ENCODE data around the gene NFATC4. TPM values are rescaled to one million over a fixed set of nuclear protein-coding genes. Genes with fewer than 3 reads are reported as not detected.

Gene NFATC4
- total RNA-seq, 1 experiment from 2014 or later = 7.6 TPM

DNA sequence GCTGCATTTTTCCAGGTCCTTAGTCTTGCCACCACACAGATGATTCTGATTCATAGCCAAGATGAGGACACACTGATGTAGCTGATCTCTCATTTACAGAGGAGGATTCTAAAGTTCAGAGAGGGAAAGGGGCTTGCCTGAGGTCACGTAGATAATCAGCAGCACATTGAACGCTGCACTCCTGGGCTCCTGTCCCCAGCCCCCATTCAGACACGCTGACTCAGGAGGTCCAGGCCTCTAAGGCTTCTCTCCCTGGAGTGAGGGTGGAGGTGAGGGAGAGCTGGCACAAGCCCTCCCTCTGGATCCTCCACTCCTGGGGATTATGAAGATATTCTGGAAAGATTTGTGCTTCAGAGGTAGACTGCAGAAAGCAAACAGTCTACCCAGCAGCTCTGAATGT lies 10.3 kb downstream of the NFATC4 start:
- no peak for TF ChIP-seq TCF7L2 (IDR thresholded peaks at IDR 0.05; ENCODE audit: borderline replicate concordance, extremely low read depth, insufficient read depth, insufficient read length)
- no peak for TF ChIP-seq SP1 (IDR thresholded peaks at IDR 0.05; ENCODE audit: low read depth)
- TF ChIP-seq, protein P1, sequence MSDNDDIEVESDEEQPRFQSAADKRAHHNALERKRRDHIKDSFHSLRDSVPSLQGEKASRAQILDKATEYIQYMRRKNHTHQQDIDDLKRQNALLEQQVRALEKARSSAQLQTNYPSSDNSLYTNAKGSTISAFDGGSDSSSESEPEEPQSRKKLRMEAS (IDR thresholded peaks at IDR 0.05) = no peak
- no peak for TF ChIP-seq CBX3 (IDR thresholded peaks at IDR 0.05; ENCODE audit: low read depth)
- no peak for TF ChIP-seq POLR2AphosphoS5 (IDR thresholded peaks at IDR 0.05; ENCODE audit: low read depth, low read length)
- TF ChIP-seq ZNF274 (IDR thresholded peaks at IDR 0.05; ENCODE audit: low read depth, low read length) = no peak
- no peak for TF ChIP-seq ZBTB33 (IDR thresholded peaks at IDR 0.05; ENCODE audit: extremely low read depth, insufficient replicate concordance, low read length)
- TF ChIP-seq RAD21 (IDR thresholded peaks at IDR 0.05; ENCODE audit: low read depth) = no peak
- TF ChIP-seq POLR2A (IDR thresholded peaks at IDR 0.05; ENCODE audit: borderline replicate concordance, extremely low read depth, insufficient read depth, insufficient read length) = no peak
- Histone ChIP-seq H3K27ac (ENCODE audit: low read depth, low read length) (no peak overlapping the region), H3K27me3 (ENCODE audit: insufficient read depth, low read length) (no peaks in the 10 kb centered on the region), H3K79me2 (ENCODE audit: insufficient read depth, low read length) (no peaks in the 10 kb centered on the region), H3K4me2 (ENCODE audit: low read length) (no peak overlapping the region), H3K36me3 (ENCODE audit: control insufficient read depth in 1 of 2, insufficient read depth in 2 of 2, low read length in 2 of 2) (no peaks in the 10 kb centered on the region), H3K9ac (ENCODE audit: low read length) (no peak overlapping the region), H3K9me3 (ENCODE audit: control insufficient read depth in 1 of 2, insufficient read depth in 1 of 2, low read depth in 1 of 2, low read length in 2 of 2) (no peaks in the 10 kb centered on the region), H2AFZ (ENCODE audit: low read depth, low read length, poor library complexity, severe bottlenecking) (no peak overlapping the region), H3K4me1 (ENCODE audit: control insufficient read depth in 1 of 2, insufficient read depth in 2 of 2, low read length in 2 of 2) (peaks cover 0 to 6% of the 10 kb centered on the region in 2 experiments; a peak in 1 of 4 replicates), H4K20me1 (ENCODE audit: insufficient read depth) (no peaks in the 10 kb centered on the region), H3K9me2 (ENCODE audit: insufficient read depth) (no peaks in the 10 kb centered on the region), H3K4me3 (replicated peaks in 1 of 2; ENCODE audit: low read depth in 1 of 2, low read length in 2 of 2) (no peak overlapping the region)
- no TSS peak for BruUV-seq (replicated peaks)
- ChIA-PET CTCF (interaction anchor here (2.4 kb wide), 1 partner anchor 12 kb away, joined by 7 read pairs; no protein-coding TSS in a partner anchor), POLR2A (no interaction called here), RAD21 (ENCODE audit: low non-redundant PET in 1 of 2, low total read pairs in 2 of 2, uncharacterized antibody in 2 of 2, unreplicated experiment in 2 of 2) (no interaction called here)
- intact Hi-C loops (cut with micrococcal nuclease) = no loop called here
- ATAC-seq = no peak
- no peak for DNase-seq (ENCODE audit: low read depth, low spot score)
